Measurements from ENCODE around the gene UBAC2. TPM values are rescaled to one million over a fixed set of nuclear protein-coding genes. Genes with fewer than 3 reads are reported as not detected.

UBAC2 gene
- total and polyA plus RNA-seq, 2 of the 8 experiments (the other 6 are each of a cell fraction or from before 2014, with no cell fraction given): 75.9 to 76.9 TPM

GRCh38 chr13:99231721-99232120, 31.1 kb downstream of the UBAC2 start (continued):
- TF ChIP-seq, protein P1, sequence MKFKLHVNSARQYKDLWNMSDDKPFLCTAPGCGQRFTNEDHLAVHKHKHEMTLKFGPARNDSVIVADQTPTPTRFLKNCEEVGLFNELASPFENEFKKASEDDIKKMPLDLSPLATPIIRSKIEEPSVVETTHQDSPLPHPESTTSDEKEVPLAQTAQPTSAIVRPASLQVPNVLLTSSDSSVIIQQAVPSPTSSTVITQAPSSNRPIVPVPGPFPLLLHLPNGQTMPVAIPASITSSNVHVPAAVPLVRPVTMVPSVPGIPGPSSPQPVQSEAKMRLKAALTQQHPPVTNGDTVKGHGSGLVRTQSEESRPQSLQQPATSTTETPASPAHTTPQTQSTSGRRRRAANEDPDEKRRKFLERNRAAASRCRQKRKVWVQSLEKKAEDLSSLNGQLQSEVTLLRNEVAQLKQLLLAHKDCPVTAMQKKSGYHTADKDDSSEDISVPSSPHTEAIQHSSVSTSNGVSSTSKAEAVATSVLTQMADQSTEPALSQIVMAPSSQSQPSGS (IDR thresholded peaks at IDR 0.05; ENCODE audit: low read length): no peak
- TF ChIP-seq TBP (IDR thresholded peaks at IDR 0.05; ENCODE audit: low read depth, low read length): no peak
